HG03196 (cell line): ENCODE data around the gene HMGCS2.

Experiments
- ATAC-seq: cut with Tn5 transposase; IDR thresholded peaks from one replicate; pipeline ENCODE4 v1.9.1; 2021; ENCODE audit not compliant: unreplicated experiment

HMGCS2 gene

DNA sequence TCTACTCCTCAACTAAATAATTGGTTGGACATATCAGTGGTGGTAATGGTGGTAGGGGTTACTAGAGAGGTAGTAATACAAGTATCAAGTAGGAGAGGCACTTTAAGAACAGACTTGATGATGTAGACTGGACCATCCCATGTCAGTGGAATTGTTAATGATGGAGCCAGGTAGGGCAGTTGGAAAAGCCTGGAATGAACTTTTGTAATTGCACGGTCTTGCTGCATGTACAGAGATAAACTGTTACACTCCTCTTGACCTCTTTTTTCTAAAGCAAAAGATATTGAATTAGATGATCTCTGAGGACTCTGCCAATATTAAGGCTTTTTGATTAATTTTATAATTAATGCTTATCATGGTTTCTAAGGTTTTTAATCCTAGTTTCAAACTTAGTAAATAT lies 5.8 kb downstream of the HMGCS2 start:
- ATAC-seq: no peak

DNA sequence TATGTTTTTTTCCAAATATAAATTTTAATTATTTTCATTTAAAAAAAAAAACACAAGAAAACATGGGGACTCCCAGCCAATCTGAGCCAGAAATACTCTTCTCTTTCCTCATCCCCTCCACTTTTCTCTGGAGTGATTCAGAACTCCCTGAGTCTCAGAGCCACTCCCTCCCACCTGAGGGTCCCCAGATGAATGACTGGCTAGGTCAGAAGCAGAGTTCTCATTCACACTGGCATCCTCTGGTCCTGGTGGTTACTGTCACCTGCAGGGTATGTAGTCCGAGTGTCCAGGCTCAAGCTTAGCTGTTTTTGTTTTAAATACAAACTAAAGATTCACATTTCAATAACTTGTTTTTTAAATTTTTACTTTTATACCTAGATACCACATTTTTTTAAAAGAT lies 6.3 kb downstream of the HMGCS2 start:
- no peak for ATAC-seq

DNA sequence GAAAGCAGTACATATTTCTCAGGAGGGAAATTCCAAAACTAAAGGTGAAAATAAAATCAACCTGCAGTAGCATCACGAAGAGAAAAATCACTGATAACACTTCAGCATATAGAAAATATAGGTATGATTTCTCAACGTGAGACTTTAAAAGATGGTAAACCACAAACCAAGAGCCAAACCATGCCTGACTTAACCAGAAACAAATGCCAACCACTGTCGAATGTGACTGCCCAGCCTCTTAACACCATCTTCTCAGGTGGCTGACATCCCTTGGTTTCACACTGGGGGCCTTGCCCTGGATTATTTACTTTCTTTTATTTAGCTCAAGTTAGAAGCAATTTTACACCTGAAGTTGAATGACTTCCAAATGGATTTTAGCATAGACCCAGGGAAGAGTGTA lies 10.1 kb downstream of the HMGCS2 start:
- ATAC-seq: no peak

DNA sequence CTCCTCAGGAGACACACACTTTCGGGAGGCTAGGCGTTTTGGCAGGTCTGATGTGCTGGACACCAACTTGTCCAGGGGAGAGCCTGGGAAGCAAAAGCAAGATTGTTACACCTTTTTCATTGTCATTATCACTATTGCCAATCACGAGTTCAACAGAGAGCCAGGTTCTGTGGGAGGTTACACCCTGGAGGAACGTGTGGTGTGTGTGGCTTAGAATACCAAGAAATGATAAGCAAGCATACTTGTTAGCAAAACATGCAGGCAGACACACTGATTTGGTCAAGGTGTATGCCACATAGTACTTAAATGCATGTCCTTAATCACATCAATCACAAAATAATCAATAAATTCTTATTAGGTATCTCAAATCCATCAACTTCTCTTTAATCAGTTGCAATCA lies 16.1 kb downstream of the HMGCS2 start:
- no peak for ATAC-seq

DNA sequence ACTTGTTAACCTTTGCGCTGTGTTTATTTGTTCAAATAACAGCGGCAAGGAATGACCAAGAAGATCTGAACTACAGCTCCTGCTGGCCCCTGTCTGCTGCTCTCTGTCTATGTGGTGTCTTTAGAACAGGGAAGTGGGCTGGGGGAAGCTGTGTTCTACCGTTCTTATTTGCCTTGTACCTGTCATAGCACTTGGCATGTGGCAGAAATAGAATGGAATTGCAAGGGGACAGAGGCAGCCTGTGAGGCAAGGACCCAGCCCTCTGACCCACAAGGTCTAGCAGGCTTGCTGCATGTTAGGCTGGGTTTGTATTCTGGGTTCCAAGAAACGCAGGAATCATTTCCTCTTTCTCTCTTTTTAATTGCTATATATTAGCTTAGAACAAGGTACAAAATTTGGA lies 20.7 kb downstream of the HMGCS2 start:
- ATAC-seq: no peak

DNA sequence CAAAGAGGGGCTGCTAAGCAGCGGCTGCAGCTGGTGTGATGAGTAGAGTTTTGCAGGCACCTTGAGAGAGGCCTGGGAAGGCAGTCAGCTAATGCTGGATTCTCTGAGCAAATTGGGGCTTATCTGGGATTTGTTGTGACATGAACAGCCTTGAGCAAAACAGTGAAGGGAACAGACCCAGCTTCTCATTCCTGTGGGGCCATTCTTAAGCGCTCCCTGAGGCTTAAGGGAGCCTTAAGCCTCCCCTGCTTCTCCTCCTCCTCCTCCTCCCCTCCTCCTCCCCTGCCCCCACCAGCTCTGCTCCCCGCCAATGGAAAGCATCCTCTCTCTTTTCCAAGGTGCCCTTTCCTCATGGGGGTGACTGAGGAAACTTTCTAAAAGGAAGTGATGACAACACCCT lies 21.3 kb downstream of the HMGCS2 start:
- ATAC-seq: no peak

DNA sequence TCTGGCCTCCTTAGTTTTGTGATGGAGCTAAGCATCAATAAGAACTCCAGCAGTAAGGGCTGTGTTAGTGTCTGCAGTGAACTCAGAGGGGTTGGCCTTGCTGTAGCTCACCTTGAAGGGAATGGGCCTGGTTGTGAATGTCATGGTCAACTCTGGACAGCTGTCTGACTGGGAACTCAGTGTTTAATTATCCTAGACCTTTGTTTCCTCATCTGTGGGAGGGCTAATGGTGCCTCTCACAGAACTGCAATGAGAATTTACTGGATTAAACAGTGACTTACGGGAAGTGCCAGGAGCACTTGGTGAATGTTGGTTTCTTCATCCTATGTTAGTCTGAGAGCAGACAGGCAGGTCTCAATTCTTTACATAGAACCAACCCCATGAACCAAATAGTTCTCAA lies 23.7 kb downstream of the HMGCS2 start:
- ATAC-seq: no peak

DNA sequence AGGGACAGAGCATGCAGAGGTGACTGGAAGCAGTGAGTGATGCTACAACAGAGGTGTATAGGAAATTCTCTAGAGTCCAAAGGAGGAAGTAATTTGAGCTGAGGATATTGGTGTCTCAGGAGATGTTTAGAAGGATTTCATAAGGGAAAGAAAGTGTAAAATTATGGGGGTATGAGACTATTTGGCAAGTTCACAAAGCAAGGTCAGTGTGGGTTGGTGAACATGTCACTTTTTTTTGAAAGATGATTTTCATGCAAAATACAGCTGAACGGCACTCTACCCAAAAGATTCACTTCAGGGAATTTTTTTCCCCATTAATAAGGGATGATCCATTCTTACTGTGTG lies 24.1 kb downstream of the HMGCS2 start:
- ATAC-seq: no peak

DNA sequence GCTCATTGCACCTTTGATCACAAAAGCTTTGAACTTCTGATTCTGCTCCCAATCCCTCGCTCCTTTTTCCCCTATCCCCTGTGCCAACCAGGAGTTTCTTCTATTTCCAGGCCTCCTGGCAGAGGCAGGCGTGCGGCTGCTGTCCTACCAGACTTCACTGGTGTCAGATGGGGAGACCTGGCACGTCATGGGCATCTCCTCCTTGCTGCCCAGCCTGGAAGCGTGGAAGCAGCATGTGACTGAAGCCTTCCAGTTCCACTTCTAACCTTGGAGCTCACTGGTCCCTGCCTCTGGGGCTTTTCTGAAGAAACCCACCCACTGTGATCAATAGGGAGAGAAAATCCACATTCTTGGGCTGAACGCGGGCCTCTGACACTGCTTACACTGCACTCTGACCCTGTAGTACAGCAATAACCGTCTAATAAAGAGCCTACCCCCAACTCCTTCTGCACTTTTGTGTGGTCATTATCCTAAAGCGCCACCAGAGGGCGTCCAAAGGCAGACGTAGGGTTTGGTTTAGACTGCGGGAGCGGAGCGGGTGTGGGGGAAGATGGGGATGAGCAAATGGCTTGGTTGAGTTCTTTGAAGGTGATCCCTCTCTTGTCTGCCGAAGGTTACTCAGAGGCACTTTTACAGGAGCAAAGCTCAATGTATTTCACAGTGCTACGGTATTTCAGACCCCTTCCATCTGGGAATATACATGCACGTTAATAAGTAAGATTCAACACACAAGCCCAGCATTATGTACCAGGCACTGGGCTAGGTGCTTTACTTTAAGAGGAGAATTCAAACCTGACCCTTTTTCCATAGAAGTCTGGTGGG lies 24.7 kb downstream of the HMGCS2 start:
- ATAC-seq: peak; percentile 59

DNA sequence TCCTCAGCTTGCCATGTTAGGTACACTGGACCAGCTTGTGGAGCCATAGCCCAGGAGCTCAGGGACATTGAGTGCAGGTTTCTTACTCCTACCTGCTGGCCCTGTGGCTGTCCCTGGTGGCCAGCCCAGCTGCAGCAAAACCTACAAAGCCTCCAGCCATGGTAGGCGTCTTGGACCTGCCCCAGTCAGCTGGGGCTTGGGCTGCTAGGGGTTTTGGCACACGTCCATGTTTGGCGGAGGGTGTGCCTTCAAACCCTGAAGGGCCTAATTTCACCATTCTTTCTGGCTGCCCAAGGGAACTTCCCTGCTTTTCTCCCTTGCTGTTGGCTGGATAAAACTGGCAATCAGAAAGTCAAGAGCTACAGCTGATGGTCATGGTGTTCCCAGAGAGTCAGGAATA lies 25.4 kb downstream of the HMGCS2 start:
- no peak for ATAC-seq

DNA sequence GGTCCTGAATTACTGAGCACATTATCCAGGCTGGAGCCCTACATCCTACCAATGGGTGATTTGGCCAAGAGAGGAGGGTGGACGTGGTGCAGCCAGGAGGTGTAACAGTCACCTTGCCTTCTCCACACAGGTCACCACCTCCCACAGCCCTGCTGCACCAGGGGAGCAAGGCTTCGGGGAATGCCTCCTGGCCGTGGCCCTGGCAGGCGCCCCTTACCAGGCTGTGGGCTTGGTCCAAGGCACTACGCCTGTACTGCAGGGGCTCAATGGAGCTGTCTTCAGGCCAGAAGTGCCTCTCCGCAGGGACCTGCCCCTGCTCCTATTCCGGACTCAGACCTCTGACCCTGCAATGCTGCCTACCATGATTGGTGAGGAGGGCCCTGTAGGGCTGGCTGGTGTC lies 26.0 kb downstream of the HMGCS2 start:
- no peak for ATAC-seq

DNA sequence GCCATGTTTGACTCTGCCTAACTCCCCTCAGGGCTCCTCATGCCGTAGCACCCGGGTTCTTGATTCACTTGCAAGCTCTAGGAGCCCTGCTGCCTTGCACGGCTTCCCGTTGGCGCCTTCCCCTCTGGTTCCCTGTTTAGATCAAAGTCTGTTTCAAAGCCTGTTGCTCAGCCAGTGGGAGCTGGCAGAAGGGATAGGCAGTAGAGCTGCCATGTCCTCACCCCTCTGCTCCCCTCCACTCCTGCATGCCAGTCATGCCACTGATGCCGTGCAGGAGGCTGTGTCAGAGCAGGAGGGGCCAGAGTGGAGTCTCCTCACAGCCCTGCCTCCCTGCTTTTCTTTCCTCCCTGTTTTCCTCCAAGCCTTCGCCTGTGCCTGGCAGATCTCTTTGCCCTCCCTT lies 26.5 kb downstream of the HMGCS2 start:
- ATAC-seq: no peak

DNA sequence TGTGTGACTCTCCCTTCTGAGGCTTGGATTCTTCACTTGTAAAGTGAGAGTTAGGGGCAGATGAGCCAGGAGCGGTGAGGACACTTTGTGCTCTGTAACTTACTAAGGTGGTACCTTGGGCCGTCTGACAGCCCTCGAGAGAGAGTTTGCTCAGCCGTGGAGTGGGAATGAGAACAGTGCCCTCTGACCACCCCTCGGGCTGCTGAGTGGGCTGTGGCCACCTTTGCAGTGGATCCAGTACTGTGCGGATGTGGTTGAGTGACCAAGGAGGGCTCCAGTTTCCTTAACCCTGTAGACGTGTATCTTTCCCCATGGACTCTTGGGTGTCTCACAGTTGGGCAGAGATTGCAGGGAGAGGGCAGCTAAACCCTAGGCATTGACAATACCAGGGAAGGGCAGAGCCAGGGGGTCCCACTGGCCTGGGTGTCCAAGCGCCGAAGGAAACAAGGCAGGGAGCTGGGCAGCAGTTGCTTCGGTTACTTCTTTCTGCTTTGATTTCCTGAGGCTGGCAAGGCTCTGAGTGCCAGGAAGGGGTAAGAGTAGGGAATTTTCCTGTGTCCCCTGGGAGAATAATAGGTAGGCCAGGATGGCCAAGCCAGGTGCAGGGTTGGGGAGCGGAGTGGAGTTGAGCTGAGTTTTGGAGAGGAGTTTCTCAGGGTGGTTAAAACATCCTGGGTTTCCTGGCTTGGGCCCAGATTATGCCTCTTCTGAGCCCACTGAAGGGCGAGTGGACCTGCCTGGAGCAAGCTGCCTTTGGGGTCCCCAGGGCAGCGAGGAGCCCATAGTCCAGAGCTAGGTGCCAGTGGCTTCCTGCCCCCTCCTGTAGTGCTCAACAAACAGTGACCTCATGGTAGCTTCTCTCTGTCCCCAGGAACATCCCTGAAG lies 27.6 kb downstream of the HMGCS2 start:
- ATAC-seq: no peak

DNA sequence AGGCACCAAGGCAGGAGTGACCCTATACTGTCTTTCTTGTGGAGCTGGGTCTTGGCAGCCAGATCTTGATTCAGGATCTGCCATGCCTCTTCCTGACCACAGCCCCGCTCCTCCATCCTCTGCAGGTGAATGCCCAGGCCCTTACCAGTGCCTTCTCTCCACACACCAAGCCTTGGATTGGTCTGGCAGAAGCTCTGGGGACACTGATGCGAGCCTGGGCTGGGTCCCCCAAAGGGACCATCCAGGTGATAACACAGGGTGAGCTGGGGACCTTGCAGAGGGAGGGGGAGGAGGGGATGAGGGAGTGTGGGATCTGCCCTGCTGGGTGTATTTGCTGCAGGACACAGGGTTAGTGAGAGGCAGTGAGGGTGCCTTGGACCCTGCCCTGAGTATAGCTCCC lies 28.4 kb downstream of the HMGCS2 start:
- no peak for ATAC-seq

DNA sequence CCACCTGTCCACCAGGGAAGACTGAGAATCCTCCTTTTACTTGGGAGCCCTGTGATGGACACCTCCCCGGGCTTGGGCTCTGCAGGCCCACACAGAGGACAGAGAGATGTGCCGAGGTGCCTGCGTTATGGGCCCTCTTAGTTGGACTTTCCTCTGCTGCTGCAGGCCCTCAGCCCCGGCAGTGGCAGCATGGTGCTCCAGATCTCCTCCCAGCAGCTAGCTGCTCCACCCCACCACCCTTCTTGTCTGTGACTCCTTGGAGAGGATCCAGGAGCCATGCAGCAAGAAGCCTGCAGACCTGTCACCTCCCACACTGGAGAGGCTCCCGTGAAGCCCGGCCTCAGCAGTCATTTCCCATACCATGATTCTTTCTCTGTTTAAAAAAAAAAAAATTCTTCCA lies 29.6 kb downstream of the HMGCS2 start:
- ATAC-seq: no peak

DNA sequence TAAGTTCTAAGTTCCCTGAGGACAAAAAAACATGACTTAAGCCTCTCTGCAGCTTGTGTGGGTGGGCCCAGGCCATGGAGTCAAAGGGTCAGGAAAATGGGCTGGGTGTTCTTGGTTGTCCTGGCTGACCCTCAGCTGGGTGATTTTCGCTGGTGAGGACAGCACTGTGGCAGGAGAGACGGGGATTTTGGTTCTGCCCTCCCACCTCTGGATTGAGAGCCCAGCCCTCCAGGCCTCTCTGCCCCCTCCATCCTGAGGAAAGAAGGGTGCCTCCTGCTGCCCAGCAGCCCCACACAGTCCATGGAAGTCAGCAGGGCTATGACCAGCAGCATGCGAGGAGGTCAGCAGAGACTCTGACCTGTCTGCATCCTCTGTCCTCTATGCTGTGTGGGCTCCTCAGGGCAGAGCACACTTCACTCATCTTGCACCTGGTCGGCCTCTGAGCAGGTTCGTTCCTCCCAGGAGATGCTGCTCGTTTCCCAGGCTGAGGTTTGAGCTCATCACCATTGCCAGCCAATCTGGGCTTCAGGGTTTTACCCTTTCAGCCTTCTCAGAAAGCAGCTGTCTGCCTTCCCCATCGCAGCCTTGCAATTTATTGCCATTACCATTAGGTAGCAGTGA lies 30.5 kb downstream of the HMGCS2 start:
- no peak for ATAC-seq

DNA sequence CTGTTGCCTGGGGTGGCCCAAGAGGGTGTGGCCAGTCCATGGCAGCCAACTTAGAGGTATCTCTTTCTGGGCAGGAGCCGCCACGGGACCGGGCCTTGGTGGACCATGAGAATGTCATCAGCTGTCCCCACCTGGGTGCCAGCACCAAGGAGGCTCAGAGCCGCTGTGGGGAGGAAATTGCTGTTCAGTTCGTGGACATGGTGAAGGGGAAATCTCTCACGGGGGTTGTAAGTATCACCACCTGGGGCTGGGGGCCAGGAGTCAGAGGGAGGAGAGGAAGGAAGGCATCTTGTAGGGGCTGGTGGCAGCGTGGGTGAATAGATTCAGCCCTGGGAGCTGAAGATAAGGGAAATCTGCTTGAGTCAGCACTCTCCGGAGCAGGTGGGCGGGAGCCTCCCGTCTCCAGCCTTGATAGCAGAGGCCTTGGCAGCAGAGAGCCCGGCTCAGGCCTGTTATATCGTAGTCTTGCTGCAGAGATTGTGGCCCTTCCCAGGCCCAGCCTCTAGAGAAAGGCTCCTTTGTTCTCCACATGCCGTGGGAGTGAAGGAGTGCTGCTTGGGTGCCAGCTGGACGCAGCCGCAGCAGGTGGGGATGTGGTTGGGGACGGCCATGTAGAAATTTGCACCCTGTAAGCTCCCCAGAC lies 31.5 kb downstream of the HMGCS2 start:
- no peak for ATAC-seq

DNA sequence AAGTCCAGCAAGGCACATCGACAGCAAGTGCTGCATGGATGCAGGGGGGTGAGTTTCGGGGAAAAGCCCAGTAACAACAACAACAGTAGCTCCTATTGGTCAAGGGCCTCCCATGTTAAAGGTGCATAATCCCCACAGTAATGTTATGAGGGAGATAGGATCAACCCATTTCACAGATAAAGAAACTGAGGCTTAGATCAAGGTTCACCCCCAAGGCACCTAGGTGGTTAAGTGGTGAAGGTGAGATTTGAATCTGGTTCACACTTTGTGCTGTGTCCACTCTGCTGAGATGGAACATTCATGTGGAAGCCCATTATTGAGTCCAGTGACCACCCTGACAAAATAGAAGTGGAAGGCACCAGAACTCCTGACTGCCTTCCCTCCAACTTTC lies 32.1 kb downstream of the HMGCS2 start:
- no peak for ATAC-seq

DNA sequence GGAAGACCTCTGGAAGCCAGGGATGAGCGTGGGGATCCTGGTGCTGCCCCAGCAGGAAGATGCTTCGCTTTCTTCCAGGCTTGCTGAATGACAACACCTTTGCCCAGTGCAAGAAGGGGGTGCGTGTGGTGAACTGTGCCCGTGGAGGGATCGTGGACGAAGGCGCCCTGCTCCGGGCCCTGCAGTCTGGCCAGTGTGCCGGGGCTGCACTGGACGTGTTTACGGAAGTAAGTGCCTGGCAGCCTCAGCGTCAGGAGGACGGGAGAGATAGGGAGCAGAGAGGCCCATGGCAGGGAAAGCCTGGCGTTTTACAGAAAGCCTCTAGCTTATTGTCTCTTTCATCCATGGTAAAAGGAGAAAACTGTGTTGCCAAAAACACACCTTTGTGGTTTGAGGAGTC lies 33.5 kb downstream of the HMGCS2 start:
- no peak for ATAC-seq

DNA sequence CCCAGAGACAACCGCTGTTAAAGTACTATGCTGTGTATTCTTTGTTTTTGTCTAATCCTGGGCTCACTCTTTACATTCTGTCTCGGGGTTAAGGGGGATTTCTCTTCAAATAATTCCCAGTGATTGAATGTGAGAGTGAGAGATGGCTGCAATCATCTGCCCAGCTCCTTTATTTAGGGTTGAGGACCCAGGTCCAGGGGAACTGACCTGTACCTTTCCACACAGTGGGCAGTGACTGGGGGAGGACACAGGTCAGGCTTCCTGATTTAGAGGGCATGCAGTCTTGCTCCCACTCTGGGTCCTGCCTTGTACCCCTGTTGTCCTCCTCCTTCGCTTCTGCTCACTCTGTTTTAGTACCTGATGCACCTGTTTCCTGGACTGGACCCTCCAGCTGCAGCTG lies 35.0 kb downstream of the HMGCS2 start:
- no peak for ATAC-seq

DNA sequence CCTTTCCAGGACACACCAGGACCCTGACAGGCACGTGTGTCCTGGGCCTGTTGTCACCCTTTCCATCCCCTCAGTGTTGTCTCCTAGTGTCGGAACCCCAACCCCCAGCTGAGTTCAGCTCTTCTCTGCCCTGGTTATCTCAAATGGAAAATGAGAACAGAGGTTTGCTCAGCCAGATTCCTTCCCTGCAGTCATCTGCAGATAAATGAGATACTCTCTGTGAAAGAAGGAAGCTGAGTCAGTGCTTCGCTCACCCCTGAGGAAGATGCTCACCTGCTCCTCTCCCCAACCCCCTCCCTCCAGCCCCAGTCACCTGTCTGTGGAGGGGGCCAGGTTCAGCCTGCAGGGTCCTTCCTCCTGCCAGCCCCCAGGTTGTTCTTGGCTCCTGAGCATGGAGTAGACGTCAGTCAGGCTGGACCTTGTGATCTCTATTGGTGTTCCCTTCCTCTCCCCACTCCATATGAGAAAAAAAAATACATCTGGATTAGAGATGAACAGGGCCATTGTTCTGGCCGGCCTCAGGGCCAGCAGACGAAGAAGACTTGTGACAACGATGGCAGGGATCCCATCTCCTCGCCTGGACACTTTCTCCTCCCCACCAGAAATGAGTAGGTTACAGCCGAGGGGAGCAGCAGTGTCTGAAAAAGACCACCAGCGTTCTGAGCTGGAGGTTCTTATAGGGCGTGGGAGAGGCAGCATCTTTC lies 36.1 kb downstream of the HMGCS2 start:
- no peak for ATAC-seq
